Endothelial cell of umbilical vein (primary cell): ENCODE data around the gene TMEM42. TPM values are rescaled to one million over a fixed set of nuclear protein-coding genes. Genes with fewer than 3 reads are reported as not detected.

Source experiments
- BruUV-seq: library from RNA; stranded (reverse); fragments of 400-500 nt; replicated peaks from 2 replicates; lab custom pipeline; 2021; lab: Mats Ljungman, UMichigan
- CTCF ChIA-PET: fragments of 300-600, 350-600 bp; sonication (Branson Sonifier 250); formaldehyde crosslinking; loops from one replicate; lab custom pipeline; 2021; ENCODE audit warnings: antibody characterized with exemption, inconsistent platforms; lab: Charles Lee
- POLR2A ChIA-PET: fragments of 300-600, 350-600 bp; sonication (Branson Sonifier 250); formaldehyde crosslinking; loops from one replicate; lab custom pipeline; 2021; ENCODE audit warnings: antibody characterized with exemption, inconsistent platforms; lab: Charles Lee
- DNase-seq: peaks from one replicate; pipeline ENCODE4 v3.0.0-alpha.2; 2011; ENCODE audit warnings: low read depth, low spot score
- FAIRE-seq: peaks from 2 replicates; lab custom pipeline; 2011; peaks lifted over from hg19 to GRCh38; lab: Jason Lieb, UNC
- H2AFZ ChIP-seq: 2 replicates; pipeline ENCODE4 v1.6.0; 2012; ENCODE audit warnings: low read depth, low read length, control low read depth, inconsistent platforms
- H3K27ac ChIP-seq: 2 replicates; pipeline ENCODE4 v1.5.1; 2011; ENCODE audit warnings: low read depth, mild to moderate bottlenecking, control low read depth, low read length, moderate library complexity; ENCODE audit not compliant: insufficient read depth
- H3K27me3 ChIP-seq, 2 experiments: 2 replicates each; pipeline versions ENCODE4 v1.6.0 to v1.6.1; 2011; ENCODE audit warnings: low read length in 2 of 2, mixed read lengths in 1 of 2; ENCODE audit not compliant: control insufficient read depth in 2 of 2, insufficient read depth in 2 of 2
- H3K36me3 ChIP-seq, 2 experiments: 2 replicates in 1 of 2; 3 replicates in 1 of 2; pipeline ENCODE4 v1.5.1; 2011; ENCODE audit warnings: low read length in 2 of 2, mild to moderate bottlenecking in 1 of 2, moderate library complexity in 1 of 2; ENCODE audit not compliant: control insufficient read depth in 2 of 2, insufficient read depth in 2 of 2; ENCODE audit errors: extremely low read depth in 1 of 2
- H3K4me1 ChIP-seq: 3 replicates; pipeline ENCODE4 v1.5.1; 2011; ENCODE audit warnings: mild to moderate bottlenecking, low read length; ENCODE audit not compliant: control insufficient read depth, insufficient read depth; ENCODE audit errors: extremely low read depth
- H3K4me2 ChIP-seq: 2 replicates; pipeline ENCODE4 v1.6.1; 2011; ENCODE audit warnings: low read length, control low read depth, mixed read lengths; ENCODE audit not compliant: insufficient read depth
- H3K4me3 ChIP-seq, 3 experiments: fragments of 200-600 bp in 1 of 3; sonication (generic), shearing (Covaris generic) in 1 of 3; replicated peaks in 1 of 3; 2 replicates each; pipeline ENCODE4 v1.5.1; 2011 to 2016; ENCODE audit warnings: control low read depth in 3 of 3, low read length in 3 of 3, mild to moderate bottlenecking in 2 of 3, inconsistent platforms in 1 of 3, low read depth in 1 of 3, moderate library complexity in 1 of 3; ENCODE audit not compliant: insufficient read depth in 1 of 3
- H3K79me2 ChIP-seq: 2 replicates; pipeline ENCODE4 v1.6.0; 2012; ENCODE audit warnings: low read length, inconsistent platforms; ENCODE audit not compliant: control insufficient read depth, insufficient read depth
- H3K9ac ChIP-seq: replicated peaks from 2 replicates; pipeline ENCODE3; 2011; ENCODE audit warnings: low read length, control low read depth; ENCODE audit not compliant: insufficient read depth; ENCODE audit errors: extremely low read depth
- H3K9me1 ChIP-seq: replicated peaks from 3 replicates; pipeline ENCODE4 v1.6.0; 2011; ENCODE audit warnings: mild to moderate bottlenecking, low read length; ENCODE audit not compliant: control insufficient read depth, insufficient read depth; ENCODE audit errors: extremely low read depth
- H3K9me3 ChIP-seq: replicated peaks from 2 replicates; pipeline ENCODE4 v1.5.1; 2012; ENCODE audit warnings: low read length, inconsistent platforms; ENCODE audit not compliant: control insufficient read depth, insufficient read depth
- H4K20me1 ChIP-seq: replicated peaks from 2 replicates; pipeline ENCODE3; 2011; ENCODE audit warnings: mild to moderate bottlenecking, low read length; ENCODE audit not compliant: control insufficient read depth, insufficient read depth; ENCODE audit errors: extremely low read depth
- CTCF ChIP-seq, 2 donors: IDR thresholded peaks; 1 replicate in 1 of 2; 2 replicates in 1 of 2; pipeline ENCODE4 v1.5.1; 2011; ENCODE audit warnings: low read length in 2 of 2, mild to moderate bottlenecking in 2 of 2, moderate library complexity in 2 of 2, control low read depth in 1 of 2, inconsistent platforms in 1 of 2, low read depth in 1 of 2; ENCODE audit not compliant: insufficient read depth in 1 of 2; ENCODE audit errors: extremely low read depth in 1 of 2
- EZH2 ChIP-seq: IDR thresholded peaks from 2 replicates; pipeline ENCODE4 v1.6.1; 2012; ENCODE audit warnings: borderline replicate concordance, low read depth, mild to moderate bottlenecking, moderate library complexity, low read length, inconsistent platforms; ENCODE audit not compliant: severe bottlenecking
- FOS ChIP-seq: IDR thresholded peaks from 2 replicates; pipeline ENCODE4 v1.6.1; 2011; ENCODE audit warnings: mild to moderate bottlenecking, low read length, moderate library complexity, borderline replicate concordance; ENCODE audit not compliant: insufficient read depth
- GATA2 ChIP-seq: IDR thresholded peaks from 2 replicates; pipeline ENCODE4 v1.7.0; 2011; ENCODE audit warnings: low read depth, mild to moderate bottlenecking, moderate library complexity, mixed read lengths, low read length; ENCODE audit not compliant: insufficient read length, insufficient read depth
- JUN ChIP-seq: IDR thresholded peaks from 2 replicates; pipeline ENCODE4 v1.6.1; 2011; ENCODE audit warnings: borderline replicate concordance, low read depth; ENCODE audit not compliant: insufficient read length, insufficient read depth
- POLR2AphosphoS5 ChIP-seq: IDR thresholded peaks from 2 replicates; pipeline ENCODE4 v1.6.1; 2012; ENCODE audit warnings: low read depth, mild to moderate bottlenecking, control low read depth, low read length, moderate library complexity; ENCODE audit not compliant: insufficient read depth
- dilution Hi-C: fragments of 300-500 bp; cut with MboI; formaldehyde crosslinking; loops from one replicate; pipeline ENCODE4 v1.15.0; 2019; ENCODE audit warnings: low sequenced_read_pairs; ENCODE audit not compliant: extremely low pct_ligation_motif_present
- intact Hi-C: fragments of 100-400 bp; cut with micrococcal nuclease; formaldehyde crosslinking; loops from one replicate; pipeline ENCODE4 v1.10.0; 2022
- polyA plus RNA-seq, 4 experiments: library from polyadenylated mRNA; depleted of rRNA in 3 of 4; stranded (reverse) in 3 of 4; unstranded in 1 of 4; fragments of >200 nt; gene quantifications; 2 replicates each; pipeline versions ENCODE4 v1.2.1 to v1.2.3, GENCODE V29; 2011 to 2012; ENCODE audit warnings: missing spikeins in 1 of 4
- total RNA-seq: library from RNA; stranded (reverse); gene quantifications from 2 replicates; pipeline ENCODE4 v1.2.3, GENCODE V29; 2021

Gene TMEM42
- total and polyA plus RNA-seq, 2 donors (not counting 3 experiments of a cell fraction or from before 2014, with no cell fraction given) = 10.6 to 46.4 TPM

DNA sequence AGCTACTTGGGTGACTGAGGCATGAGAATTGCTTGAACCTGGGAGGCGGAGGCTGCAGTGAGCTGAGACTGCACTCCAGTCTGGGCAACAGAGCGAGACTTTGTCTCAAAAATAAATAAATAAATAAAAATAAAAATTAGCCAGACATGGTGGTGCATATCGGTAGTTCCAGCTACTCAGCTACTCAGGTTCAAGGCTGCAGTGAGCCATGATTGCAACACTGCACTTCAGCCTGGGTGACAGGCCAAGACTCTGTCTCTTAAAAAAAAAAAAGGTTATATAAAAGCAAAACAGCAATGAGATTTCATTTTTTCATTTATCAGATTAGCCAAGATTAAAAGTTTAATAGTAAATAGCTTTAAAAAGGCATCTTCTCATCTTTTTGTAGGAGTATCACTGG lies 15.6 kb downstream of the TMEM42 start:
- Histone ChIP-seq H2AFZ (no peak overlapping the region), H3K79me2 (no peaks in the 10 kb centered on the region), H3K9me3 (no peaks in the 10 kb centered on the region), H3K4me2 (no peak overlapping the region), H3K9ac (no peak overlapping the region), H3K27me3 (no peaks in the 10 kb centered on the region), H4K20me1 (no peaks in the 10 kb centered on the region), H3K27ac (no peak overlapping the region), H3K4me1 (no peaks in the 10 kb centered on the region), H3K9me1 (no peaks in the 10 kb centered on the region), H3K4me3 (no peak overlapping the region), H3K36me3 (no peaks in the 10 kb centered on the region)
- no TSS peak for BruUV-seq
- CTCF ChIA-PET = no interaction called here
- TF ChIP-seq GATA2 (no peak), FOS (no peak), EZH2 (no peak), JUN (no peak), CTCF (IDR thresholded peaks at IDR 0.05; ENCODE audit: extremely low read depth in 1 of 2, insufficient read depth in 1 of 2, low read depth in 1 of 2, low read length in 2 of 2) (no peak), POLR2AphosphoS5 (no peak)
- dilution Hi-C loops (no loop called here), intact Hi-C loops (no loop called here)
- no peak for DNase-seq
- FAIRE-seq = no peak
- POLR2A ChIA-PET = no interaction called here
